ENCODE data around the gene ABRACL. TPM values are rescaled to one million over a fixed set of nuclear protein-coding genes. Genes with fewer than 3 reads are reported as not detected.

Gene ABRACL
- total RNA-seq, 6 donors from 2014 or later, result 10.3 to 40.8 (median 28.9) TPM

GRCh38 chr6:139051396-139052060, 23.0 kb downstream of the ABRACL start:
- 81 to 82% methylated on average over 5 of the region's 5 CpGs for WGBS, 2 donors

GRCh38 chr6:139053382-139053781, 24.8 kb downstream of the ABRACL start:
- Histone ChIP-seq H3K4me3 (no peak overlapping the region), H3K27ac (no peak overlapping the region), H3K36me3 (no peaks in the 10 kb centered on the region), H3K27me3 (no peaks in the 10 kb centered on the region), H3K9me3 (no peaks in the 10 kb centered on the region), H3K4me1 (no peaks in the 10 kb centered on the region)
- no peak for ATAC-seq (ENCODE audit: low FRiP score in 2 of 2)
- 68 to 79% methylated on average over 3 of the region's 3 CpGs for WGBS, 2 donors
- TF ChIP-seq POLR2A (IDR thresholded peaks at IDR 0.05) (no peak), CTCF (IDR thresholded peaks at IDR 0.05) (no peak), POLR2AphosphoS5 (IDR thresholded peaks at IDR 0.05) (no peak), EP300 (IDR thresholded peaks at IDR 0.05) (no peak)
- no peak for DNase-seq

More at GRCh38 chr6:139051396-139052060, 23.0 kb downstream of the ABRACL start:
- no peaks in the 10 kb centered on the region for H3K36me3 ChIP-seq
- DNase-seq (no peak), ATAC-seq (ENCODE audit: low FRiP score in 2 of 2) (no peak)
- no peaks in the 10 kb centered on the region for H3K27me3 ChIP-seq
- no peaks in the 10 kb centered on the region for H3K9me3 ChIP-seq
- H3K27ac ChIP-seq, result no peak overlapping the region
- H3K4me3 ChIP-seq, result no peak overlapping the region
- no peak for TF ChIP-seq EP300 (IDR thresholded peaks at IDR 0.05)
- no peak for TF ChIP-seq CTCF (IDR thresholded peaks at IDR 0.05)
- TF ChIP-seq POLR2A (IDR thresholded peaks at IDR 0.05), result no peak
- TF ChIP-seq POLR2AphosphoS5 (IDR thresholded peaks at IDR 0.05), result no peak
- H3K4me1 ChIP-seq, result no peaks in the 10 kb centered on the region

GRCh38 chr6:139054001-139054400, 25.5 kb downstream of the ABRACL start:
- DNase-seq, result no peak
- 77 to 83% methylated on average over 3 of the region's 3 CpGs for WGBS, 2 donors
- Histone ChIP-seq H3K27ac (no peak overlapping the region), H3K9me3 (no peaks in the 10 kb centered on the region), H3K4me1 (no peaks in the 10 kb centered on the region), H3K36me3 (no peaks in the 10 kb centered on the region), H3K27me3 (no peaks in the 10 kb centered on the region), H3K4me3 (no peak overlapping the region)
- no peak for ATAC-seq (ENCODE audit: low FRiP score in 2 of 2)
- TF ChIP-seq CTCF (IDR thresholded peaks at IDR 0.05) (no peak), POLR2A (IDR thresholded peaks at IDR 0.05) (no peak), POLR2AphosphoS5 (IDR thresholded peaks at IDR 0.05) (no peak), EP300 (IDR thresholded peaks at IDR 0.05) (no peak)

GRCh38 chr6:139055709-139056108, 27.2 kb downstream of the ABRACL start:
- 89 to 95% methylated on average over 2 of the region's 2 CpGs for WGBS, 2 donors
- TF ChIP-seq EP300 (IDR thresholded peaks at IDR 0.05) (no peak), POLR2A (IDR thresholded peaks at IDR 0.05) (no peak), POLR2AphosphoS5 (IDR thresholded peaks at IDR 0.05) (no peak), CTCF (IDR thresholded peaks at IDR 0.05) (no peak)
- H3K36me3 ChIP-seq, result no peaks in the 10 kb centered on the region
- H3K4me1 ChIP-seq, result no peaks in the 10 kb centered on the region
- H3K27me3 ChIP-seq, result no peaks in the 10 kb centered on the region
- no peak overlapping the region for H3K27ac ChIP-seq
- no peak overlapping the region for H3K4me3 ChIP-seq
- no peaks in the 10 kb centered on the region for H3K9me3 ChIP-seq
- ATAC-seq (ENCODE audit: low FRiP score in 2 of 2) (no peak), DNase-seq (no peak)

- no peak for ATAC-seq (ENCODE audit: low FRiP score in 2 of 2)
- H3K27ac ChIP-seq, result no peak overlapping the region
- no peaks in the 10 kb centered on the region for H3K36me3 ChIP-seq
- no peaks in the 10 kb centered on the region for H3K9me3 ChIP-seq
- H3K27me3 ChIP-seq, result no peaks in the 10 kb centered on the region
- no peaks in the 10 kb centered on the region for H3K4me1 ChIP-seq
- no peak for TF ChIP-seq EP300 (IDR thresholded peaks at IDR 0.05)
- TF ChIP-seq POLR2A (IDR thresholded peaks at IDR 0.05), result no peak
- TF ChIP-seq CTCF (IDR thresholded peaks at IDR 0.05), result no peak
- no peak for DNase-seq
- no peak overlapping the region for H3K4me3 ChIP-seq
- 86 to 87% methylated on average over 3 of the region's 3 CpGs for WGBS, 2 donors
Measured at GRCh38 chr6:139058029-139058428, 29.5 kb downstream of the ABRACL start.

Data from upper lobe of left lung (tissue), 6 donors.